Left ventricle myocardium inferior (tissue), 1 donor: Measurements from ENCODE around the gene KIRREL3. TPM values are rescaled to one million over a fixed set of nuclear protein-coding genes. Genes with fewer than 3 reads are reported as not detected.
A peak's percentile ranks its signal among the peaks of the same experiment; 100 is the strongest.

Source experiments
- DNase-seq: peaks from one replicate; pipeline ENCODE4 v3.0.0-alpha.2; 2020
- H3K27ac ChIP-seq: fragments of 200-600 bp; replicated peaks from 2 replicates; pipeline ENCODE4 v1.8.0; 2021
- H3K27me3 ChIP-seq: fragments of 200-600 bp; 2 replicates; pipeline ENCODE4 v1.8.0; 2021; ENCODE audit warnings: low read depth
- H3K36me3 ChIP-seq: fragments of 200-600 bp; 2 replicates; pipeline ENCODE4 v1.8.0; 2021
- H3K4me1 ChIP-seq: fragments of 200-600 bp; 2 replicates; pipeline ENCODE4 v1.8.0; 2021
- H3K4me3 ChIP-seq: fragments of 200-600 bp; 2 replicates; pipeline ENCODE4 v1.8.0; 2021; ENCODE audit warnings: mild to moderate bottlenecking, moderate library complexity
- H3K9me3 ChIP-seq: fragments of 200-600 bp; replicated peaks from 2 replicates; pipeline ENCODE4 v1.8.0; 2021
- CTCF ChIP-seq: fragments of 200-600 bp; IDR thresholded peaks from 2 replicates; pipeline ENCODE4 v1.8.0; 2021; ENCODE audit warnings: antibody characterized with exemption, mild to moderate bottlenecking, borderline replicate concordance
- intact Hi-C: fragments of 100-400 bp; cut with micrococcal nuclease; formaldehyde crosslinking; loops from one replicate; pipeline ENCODE4 v1.11.0; 2022
- total RNA-seq: library from RNA; stranded (reverse); fragmentation: NEBNext Ultra II Directional; extraction: Animal tissue kit (Norgen Biotek cat#: 25700); gene quantifications from one replicate; pipeline ENCODE4 v1.2.1, GENCODE V29; 2021
- donor health status: DM: no; HTN: yes; CAD: no; lungs with severe emphysema.

The KIRREL3 gene
- total RNA-seq, 1 donor from 2014 or later: 0.74 TPM

- DNase-seq: no peak
- Histone ChIP-seq H3K4me1 (peaks cover 10% of the 10 kb centered on the region), H3K27ac (peak overlapping the region; percentile 16)
Observed at GRCh38 chr11:126518972-126519690, 481.4 kb downstream of the KIRREL3 start.

GRCh38 chr11:126518071-126518971, 482.2 kb downstream of the KIRREL3 start:
- Histone ChIP-seq H3K27ac (peak overlapping the region; percentile 19), H3K4me1 (peaks cover 10% of the 10 kb centered on the region), H3K9me3 (no peaks in the 10 kb centered on the region), H3K36me3 (no peaks in the 10 kb centered on the region), H3K4me3 (no peak overlapping the region), H3K27me3 (peaks cover 79% of the 10 kb centered on the region)
- DNase-seq: no peak
- intact Hi-C loops: no loop called here
- TF ChIP-seq CTCF: no peak

More at GRCh38 chr11:126518972-126519690, 481.4 kb downstream of the KIRREL3 start:
- Histone ChIP-seq H3K36me3 (no peaks in the 10 kb centered on the region), H3K9me3 (no peaks in the 10 kb centered on the region), H3K4me3 (no peak overlapping the region), H3K27me3 (peaks cover 76% of the 10 kb centered on the region)
- TF ChIP-seq CTCF: no peak
- intact Hi-C loops: no loop called here

- Histone ChIP-seq H3K27me3 (peaks cover 86% of the 10 kb centered on the region), H3K27ac (no peak overlapping the region), H3K9me3 (no peaks in the 10 kb centered on the region), H3K4me3 (no peak overlapping the region), H3K4me1 (peaks cover 10% of the 10 kb centered on the region), H3K36me3 (no peaks in the 10 kb centered on the region)
- no peak for TF ChIP-seq CTCF
- DNase-seq: no peak
- intact Hi-C loops: no loop called here
Observed at GRCh38 chr11:126515501-126515900, 485.1 kb downstream of the KIRREL3 start.

- H3K27ac ChIP-seq: no peak overlapping the region
- no peak overlapping the region for H3K4me3 ChIP-seq
- H3K27me3 ChIP-seq: peaks cover 83% of the 10 kb centered on the region
- H3K4me1 ChIP-seq: peaks cover 10% of the 10 kb centered on the region
- no peak for TF ChIP-seq CTCF
- intact Hi-C loops: no loop called here
- no peaks in the 10 kb centered on the region for H3K9me3 ChIP-seq
- DNase-seq: no peak
- no peaks in the 10 kb centered on the region for H3K36me3 ChIP-seq
Observed at GRCh38 chr11:126514061-126514693, 486.4 kb downstream of the KIRREL3 start.
